Measurements from ENCODE around the gene CAPRIN1.

DNA sequence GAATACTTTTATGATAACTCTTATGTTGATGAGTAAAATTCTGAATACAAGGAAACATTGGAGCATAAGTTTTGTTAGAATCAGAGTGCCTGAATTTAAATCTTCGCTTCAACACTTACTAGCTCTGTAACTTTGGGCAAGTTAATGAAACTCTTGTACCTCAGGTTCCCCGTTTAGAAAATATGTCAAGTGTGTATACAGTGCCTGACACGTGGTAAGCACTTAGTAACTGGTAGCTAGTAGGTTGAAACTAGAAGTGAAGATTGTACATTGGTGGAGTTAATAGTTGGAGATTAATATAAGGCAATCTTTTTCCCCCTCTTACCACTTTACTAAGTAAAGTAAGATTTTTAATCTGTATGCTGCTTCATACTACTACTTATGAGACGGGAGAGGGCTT, 29.1 kb downstream of the CAPRIN1 start:
- TF ChIP-seq POLR2A (IDR thresholded peaks at IDR 0.05) = no peak
- TF ChIP-seq, protein P1, sequence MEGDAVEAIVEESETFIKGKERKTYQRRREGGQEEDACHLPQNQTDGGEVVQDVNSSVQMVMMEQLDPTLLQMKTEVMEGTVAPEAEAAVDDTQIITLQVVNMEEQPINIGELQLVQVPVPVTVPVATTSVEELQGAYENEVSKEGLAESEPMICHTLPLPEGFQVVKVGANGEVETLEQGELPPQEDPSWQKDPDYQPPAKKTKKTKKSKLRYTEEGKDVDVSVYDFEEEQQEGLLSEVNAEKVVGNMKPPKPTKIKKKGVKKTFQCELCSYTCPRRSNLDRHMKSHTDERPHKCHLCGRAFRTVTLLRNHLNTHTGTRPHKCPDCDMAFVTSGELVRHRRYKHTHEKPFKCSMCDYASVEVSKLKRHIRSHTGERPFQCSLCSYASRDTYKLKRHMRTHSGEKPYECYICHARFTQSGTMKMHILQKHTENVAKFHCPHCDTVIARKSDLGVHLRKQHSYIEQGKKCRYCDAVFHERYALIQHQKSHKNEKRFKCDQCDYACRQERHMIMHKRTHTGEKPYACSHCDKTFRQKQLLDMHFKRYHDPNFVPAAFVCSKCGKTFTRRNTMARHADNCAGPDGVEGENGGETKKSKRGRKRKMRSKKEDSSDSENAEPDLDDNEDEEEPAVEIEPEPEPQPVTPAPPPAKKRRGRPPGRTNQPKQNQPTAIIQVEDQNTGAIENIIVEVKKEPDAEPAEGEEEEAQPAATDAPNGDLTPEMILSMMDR (IDR thresholded peaks at IDR 0.05) = no peak
